Adipocyte (in vitro differentiated cells): ENCODE measurements around the gene BAZ1A.

Source experiments
- DNase-seq: peaks from one replicate; pipeline ENCODE4 v3.0.0-alpha.2; 2015; ENCODE audit warnings: low read depth
- H3K27me3 ChIP-seq: replicated peaks from 2 replicates; pipeline ENCODE4 v1.7.0; 2013; ENCODE audit warnings: mild to moderate bottlenecking, low read length, moderate library complexity; ENCODE audit not compliant: control insufficient read depth, insufficient read depth
- H3K36me3 ChIP-seq: 2 replicates; pipeline ENCODE4 v1.7.0; 2013; ENCODE audit warnings: low read length, mild to moderate bottlenecking, moderate library complexity; ENCODE audit not compliant: control insufficient read depth, insufficient read depth, severe bottlenecking
- H3K4me1 ChIP-seq: 2 replicates; pipeline ENCODE4 v1.7.0; 2013; ENCODE audit warnings: mild to moderate bottlenecking, low read length, moderate library complexity; ENCODE audit not compliant: control insufficient read depth, insufficient read depth
- H3K4me3 ChIP-seq: 2 replicates; pipeline ENCODE4 v1.7.0; 2013; ENCODE audit warnings: mild to moderate bottlenecking, low read length, moderate library complexity
- H3K9ac ChIP-seq: 2 replicates; pipeline ENCODE4 v1.7.0; 2013; ENCODE audit warnings: mild to moderate bottlenecking, low read length, moderate library complexity
- H3K9me3 ChIP-seq: 2 replicates; pipeline ENCODE4 v1.7.0; 2013; ENCODE audit warnings: mild to moderate bottlenecking, low read length, moderate library complexity; ENCODE audit not compliant: control insufficient read depth

Gene BAZ1A

DNA sequence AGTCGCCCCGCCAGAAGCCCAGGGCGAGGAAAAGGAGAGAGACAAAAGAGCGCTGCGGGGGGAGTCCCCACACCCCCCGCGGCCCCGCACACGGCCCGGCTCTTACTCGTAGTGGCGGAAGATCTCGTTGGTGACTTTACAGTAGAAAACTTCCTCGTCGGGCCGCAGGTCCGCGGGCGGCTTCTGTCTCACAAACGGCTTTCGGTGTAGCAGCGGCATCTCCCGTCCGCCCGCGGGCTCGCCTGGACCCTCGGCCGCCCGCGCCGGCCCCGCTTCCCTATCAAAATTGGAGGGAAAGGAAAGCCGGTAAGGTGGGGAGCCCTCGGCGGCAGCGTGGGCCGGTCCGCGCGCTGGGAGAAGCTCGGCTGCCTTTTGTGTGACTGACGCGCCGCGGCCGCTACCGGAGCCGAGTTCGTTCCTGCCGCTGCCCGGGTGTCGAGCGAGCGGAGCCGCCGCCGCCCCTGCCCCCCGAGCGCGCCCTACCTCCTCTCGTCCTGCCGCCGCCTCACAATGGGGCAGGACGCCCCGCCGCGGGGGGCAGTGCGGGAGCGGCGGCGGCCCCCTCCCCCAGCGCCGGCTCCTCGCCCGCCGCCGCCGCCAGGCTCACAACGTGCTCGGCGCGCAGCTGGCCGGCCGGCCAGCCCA, 652 bp downstream of the BAZ1A start:
- DNase-seq: peak; percentile 79
- H3K4me3 ChIP-seq: peak overlapping the region; percentile 93
- H3K9ac ChIP-seq: peak overlapping the region; percentile 96
- H3K27me3 ChIP-seq: no peaks in the 10 kb centered on the region
- H3K9me3 ChIP-seq: no peaks in the 10 kb centered on the region
- H3K36me3 ChIP-seq: peaks cover 5% of the 10 kb centered on the region
- peaks cover 15% of the 10 kb centered on the region for H3K4me1 ChIP-seq

DNA sequence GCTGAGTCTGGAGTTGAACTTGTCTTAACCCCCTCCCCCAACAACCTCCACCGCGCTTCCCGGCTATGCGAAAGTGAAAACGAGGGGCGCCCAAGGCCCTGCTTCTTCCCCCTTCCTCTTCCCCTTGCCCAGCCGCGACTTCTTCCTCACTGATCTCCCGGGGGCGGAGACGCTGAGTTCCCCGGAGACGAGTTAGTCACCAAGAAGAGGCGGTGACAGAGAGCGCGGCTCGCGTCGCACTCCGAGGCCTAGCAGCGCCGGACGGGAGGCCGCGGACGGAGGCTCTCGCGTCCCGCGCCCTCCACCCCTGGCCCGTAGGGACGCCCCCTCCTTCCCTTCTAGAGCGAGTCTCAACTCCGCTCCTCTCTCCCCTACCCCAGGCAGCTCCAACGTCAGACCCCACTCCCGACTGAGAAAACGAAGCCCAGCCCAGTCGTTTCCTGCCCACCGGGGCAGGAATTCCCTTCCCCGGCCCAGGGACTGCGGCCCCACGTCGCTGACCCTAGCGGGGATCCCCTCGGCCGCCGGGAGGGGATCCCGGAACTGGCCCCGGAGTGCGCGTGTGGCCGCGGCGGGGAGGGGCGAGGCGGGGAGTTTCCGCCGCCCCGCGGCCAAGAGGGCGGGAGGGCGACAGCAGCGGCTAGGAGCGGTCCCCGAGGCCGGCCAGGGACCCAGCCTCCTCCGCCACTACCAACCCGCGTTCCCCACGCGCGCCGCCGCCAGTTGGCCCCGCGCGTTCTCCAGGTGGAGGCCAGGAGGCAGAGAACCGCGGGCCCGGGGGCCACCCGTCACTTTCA, 1.4 kb downstream of the BAZ1A start:
- H3K27me3 ChIP-seq: no peaks in the 10 kb centered on the region

DNA sequence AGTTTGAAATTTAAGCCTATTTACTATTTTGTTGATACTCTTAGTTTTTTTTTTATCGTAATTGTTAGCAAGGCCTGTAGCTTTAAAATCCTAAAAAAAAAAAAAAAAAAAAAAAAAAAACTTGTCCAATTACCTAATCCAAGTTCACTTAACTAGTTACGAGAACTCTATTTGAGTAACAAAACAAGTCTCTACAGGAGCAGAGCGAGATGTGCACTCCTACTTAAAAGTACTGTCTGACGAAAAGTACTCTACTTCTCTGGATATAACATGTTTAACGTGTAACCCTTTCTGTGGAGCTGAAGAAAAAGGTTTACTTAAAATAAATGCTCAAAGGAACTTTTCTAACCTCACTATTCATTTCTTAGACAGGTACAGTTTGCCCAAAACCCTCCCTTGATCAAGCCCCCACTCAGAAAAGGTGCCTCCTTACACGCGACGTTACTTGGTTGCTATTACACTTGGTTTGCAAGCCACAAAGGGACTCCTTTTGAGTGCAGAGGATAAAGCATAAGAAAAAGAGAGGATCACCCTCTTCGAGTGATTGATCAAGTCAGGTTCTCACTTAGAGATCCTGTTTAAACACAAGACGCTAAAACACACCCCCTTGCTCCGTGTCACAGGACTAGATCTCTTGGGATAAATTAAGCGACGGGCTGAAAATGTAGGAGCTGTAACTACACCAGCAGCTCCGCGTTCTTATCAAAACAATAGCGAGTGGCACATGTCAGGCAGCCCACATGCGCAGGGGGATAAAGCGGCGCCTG, 2.2 kb downstream of the BAZ1A start:
- Histone ChIP-seq H3K9ac (peak overlapping the region; percentile 96), H3K4me1 (peaks cover 18% of the 10 kb centered on the region), H3K27me3 (no peaks in the 10 kb centered on the region), H3K9me3 (no peaks in the 10 kb centered on the region), H3K36me3 (peaks cover 5% of the 10 kb centered on the region), H3K4me3 (peak overlapping the region; percentile 93)
- peak; percentile 59 for DNase-seq

More for the DNA sequence above, 1.4 kb downstream of the BAZ1A start:
- Histone ChIP-seq H3K9ac (peak overlapping the region; percentile 96), H3K36me3 (peaks cover 5% of the 10 kb centered on the region), H3K4me3 (peak overlapping the region; percentile 93), H3K9me3 (no peaks in the 10 kb centered on the region), H3K4me1 (peaks cover 15% of the 10 kb centered on the region)
- DNase-seq: peak; percentile 81

DNA sequence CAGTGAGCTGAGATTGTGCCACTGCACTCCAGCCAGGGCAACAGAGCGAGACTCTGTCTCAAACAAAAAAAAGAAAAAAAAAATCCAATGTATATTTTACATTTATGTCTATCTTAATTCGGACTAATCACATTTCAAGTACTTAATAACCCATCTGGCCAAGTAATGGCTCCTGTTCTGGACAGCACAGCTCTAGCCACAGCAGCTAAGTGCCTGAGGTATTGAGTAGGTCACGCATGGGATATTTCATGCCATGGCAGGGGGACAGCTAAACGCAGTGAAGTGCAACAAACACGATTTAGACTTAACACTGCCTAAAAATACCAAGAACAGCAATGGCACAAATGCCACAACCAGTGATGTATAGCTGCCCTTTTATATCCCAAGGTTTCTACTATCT, 8.0 kb downstream of the BAZ1A start:
- Histone ChIP-seq H3K9ac (no peak overlapping the region), H3K36me3 (peaks cover 7% of the 10 kb centered on the region)

DNA sequence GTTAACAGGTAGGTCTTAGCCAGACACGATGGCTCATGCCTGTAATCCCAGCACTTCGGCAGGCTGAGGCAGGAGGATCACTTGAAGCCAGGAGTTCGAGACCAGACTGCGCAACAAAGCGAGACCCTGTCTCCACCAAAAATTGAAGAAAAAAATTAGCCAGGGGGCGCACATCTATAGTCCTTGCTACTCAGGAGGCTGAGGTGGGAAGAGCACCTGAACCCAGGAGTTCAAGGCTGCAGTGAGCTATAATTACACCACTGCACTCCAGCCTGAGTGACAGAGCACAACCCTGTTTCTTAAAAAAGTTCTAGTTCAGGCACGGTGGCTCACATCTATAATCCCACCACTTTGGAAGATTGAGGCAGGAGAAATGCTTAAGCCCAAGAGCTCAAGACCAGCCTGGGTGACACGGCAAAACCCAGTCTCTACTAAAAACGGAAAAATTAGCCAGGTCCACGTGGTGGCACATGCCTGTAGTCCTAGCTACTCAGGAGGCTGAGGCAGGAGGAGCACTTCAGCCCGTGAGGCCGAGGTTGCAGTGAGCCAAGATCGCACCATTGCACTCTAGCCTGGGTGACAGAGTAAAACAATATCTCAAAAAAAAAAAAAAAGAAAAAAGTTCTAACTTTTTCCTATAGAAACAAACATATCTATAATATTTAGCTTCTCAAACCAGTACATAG, 9.1 kb downstream of the BAZ1A start:
- H3K9me3 ChIP-seq: no peaks in the 10 kb centered on the region
- no peak overlapping the region for H3K9ac ChIP-seq
- H3K36me3 ChIP-seq: peaks cover 16% of the 10 kb centered on the region
- H3K27me3 ChIP-seq: no peaks in the 10 kb centered on the region
- peaks cover 9% of the 10 kb centered on the region for H3K4me1 ChIP-seq
- DNase-seq: no peak
- no peak overlapping the region for H3K4me3 ChIP-seq

More for the DNA sequence above, 8.0 kb downstream of the BAZ1A start:
- no peaks in the 10 kb centered on the region for H3K27me3 ChIP-seq
- H3K4me3 ChIP-seq: no peak overlapping the region
- no peak for DNase-seq
- peaks cover 11% of the 10 kb centered on the region for H3K4me1 ChIP-seq
- no peaks in the 10 kb centered on the region for H3K9me3 ChIP-seq

DNA sequence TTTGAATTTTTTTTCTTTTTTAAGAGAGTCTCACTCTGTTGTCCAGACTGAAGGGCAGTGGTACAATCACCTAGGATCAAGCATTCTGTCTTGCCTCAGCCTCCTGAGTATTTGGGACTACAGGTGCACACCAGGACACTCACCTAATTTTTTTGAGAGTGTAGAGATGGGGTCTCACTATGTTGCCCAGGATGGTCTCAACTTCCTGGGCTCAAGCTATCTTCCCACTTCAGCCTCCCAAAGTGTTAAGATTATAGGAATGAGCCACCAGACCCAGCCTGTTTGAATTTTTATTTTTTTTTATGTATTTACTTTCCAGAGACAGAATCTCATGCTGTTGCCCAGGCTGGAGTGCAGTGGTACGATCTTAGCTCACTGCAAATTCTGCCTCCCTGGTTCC, 11.3 kb downstream of the BAZ1A start:
- DNase-seq: no peak
- Histone ChIP-seq H3K9ac (no peak overlapping the region), H3K36me3 (peaks cover 23% of the 10 kb centered on the region), H3K4me3 (no peak overlapping the region), H3K4me1 (peaks cover 9% of the 10 kb centered on the region), H3K9me3 (no peaks in the 10 kb centered on the region), H3K27me3 (no peaks in the 10 kb centered on the region)

DNA sequence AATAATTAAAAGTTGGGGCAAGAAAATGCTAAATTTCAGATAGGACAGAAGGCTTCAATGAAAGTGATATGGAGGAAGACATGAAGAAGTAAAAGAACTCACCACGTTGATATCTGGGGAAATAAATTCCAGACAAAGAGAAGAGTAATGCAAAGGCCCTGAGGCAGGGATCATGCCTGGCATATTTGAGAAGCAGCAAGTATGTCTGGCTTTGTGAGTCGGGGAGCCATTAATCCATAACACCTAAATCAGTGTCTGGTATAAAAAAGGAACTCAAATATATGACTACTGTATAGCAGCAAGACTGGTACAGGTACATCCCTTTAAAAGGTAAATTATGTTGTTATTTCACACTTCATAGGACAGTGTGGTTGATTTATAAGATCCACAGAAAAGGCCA, 16.4 kb downstream of the BAZ1A start:
- no peak for DNase-seq
- H3K4me3 ChIP-seq: no peak overlapping the region
- H3K27me3 ChIP-seq: no peaks in the 10 kb centered on the region
- H3K36me3 ChIP-seq: peaks cover 27% of the 10 kb centered on the region
- H3K4me1 ChIP-seq: no peaks in the 10 kb centered on the region
- no peak overlapping the region for H3K9ac ChIP-seq
- no peaks in the 10 kb centered on the region for H3K9me3 ChIP-seq

DNA sequence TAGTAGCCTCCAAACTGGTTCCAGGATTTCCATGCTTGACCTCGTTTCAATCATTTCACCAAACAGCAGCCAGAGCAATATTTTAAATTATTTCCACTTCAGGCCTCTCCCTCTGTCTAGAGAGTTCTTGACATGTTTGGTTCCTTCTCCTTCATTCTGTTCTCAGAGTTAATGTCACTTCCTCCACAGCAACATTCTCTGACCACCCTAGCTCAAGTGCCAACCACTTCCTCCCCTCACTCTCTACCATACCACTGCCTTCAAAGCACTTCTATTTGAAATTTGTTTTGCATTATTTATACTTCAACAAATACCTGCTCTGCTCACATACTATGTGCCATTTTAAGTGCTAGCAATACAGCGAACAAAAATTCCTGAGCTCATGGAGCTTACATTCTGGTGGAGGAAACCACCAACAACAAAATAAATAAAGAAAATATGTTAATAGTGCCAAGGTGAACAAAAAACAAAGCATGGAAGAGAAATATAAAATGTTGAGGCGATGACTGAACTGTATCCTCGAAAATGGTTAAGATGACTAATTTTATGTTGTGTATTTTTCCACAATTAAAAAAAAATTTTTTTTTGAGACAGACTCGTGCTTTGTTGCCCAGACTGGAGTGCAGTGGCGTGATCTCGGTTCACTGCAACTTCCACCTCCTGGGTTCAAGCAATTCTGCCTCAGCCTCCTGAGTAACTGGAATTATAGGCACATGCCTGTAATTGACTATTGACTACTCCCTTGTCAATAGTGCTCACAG, 17.3 kb downstream of the BAZ1A start:
- Histone ChIP-seq H3K9me3 (no peaks in the 10 kb centered on the region), H3K4me1 (peaks cover 7% of the 10 kb centered on the region), H3K4me3 (no peak overlapping the region), H3K9ac (no peak overlapping the region), H3K36me3 (peaks cover 35% of the 10 kb centered on the region), H3K27me3 (no peaks in the 10 kb centered on the region)
- DNase-seq: no peak

DNA sequence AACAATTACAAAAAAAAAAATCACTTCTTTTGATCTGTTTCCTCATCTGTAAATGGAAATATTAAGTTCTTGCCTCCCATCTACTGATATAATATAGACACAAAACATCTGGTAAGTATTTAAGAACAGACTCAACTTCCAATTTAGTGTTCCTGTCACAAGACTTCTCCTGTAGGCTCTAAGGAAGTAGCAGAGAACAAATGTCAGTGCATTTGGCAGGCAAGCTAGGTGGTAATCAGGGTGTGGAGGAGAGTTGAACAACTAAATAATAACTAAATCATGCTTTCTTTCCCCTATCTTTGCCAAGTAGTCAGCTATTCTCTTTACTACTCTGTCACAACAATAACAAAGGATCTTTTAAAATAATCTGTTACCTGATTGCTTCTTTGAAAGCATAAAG, 22.1 kb downstream of the BAZ1A start:
- no peaks in the 10 kb centered on the region for H3K27me3 ChIP-seq
- peaks cover 20% of the 10 kb centered on the region for H3K4me1 ChIP-seq
- H3K9ac ChIP-seq: no peak overlapping the region
- H3K4me3 ChIP-seq: no peak overlapping the region
- peaks cover 16% of the 10 kb centered on the region for H3K36me3 ChIP-seq
- no peaks in the 10 kb centered on the region for H3K9me3 ChIP-seq
- peak; percentile 45 for DNase-seq

DNA sequence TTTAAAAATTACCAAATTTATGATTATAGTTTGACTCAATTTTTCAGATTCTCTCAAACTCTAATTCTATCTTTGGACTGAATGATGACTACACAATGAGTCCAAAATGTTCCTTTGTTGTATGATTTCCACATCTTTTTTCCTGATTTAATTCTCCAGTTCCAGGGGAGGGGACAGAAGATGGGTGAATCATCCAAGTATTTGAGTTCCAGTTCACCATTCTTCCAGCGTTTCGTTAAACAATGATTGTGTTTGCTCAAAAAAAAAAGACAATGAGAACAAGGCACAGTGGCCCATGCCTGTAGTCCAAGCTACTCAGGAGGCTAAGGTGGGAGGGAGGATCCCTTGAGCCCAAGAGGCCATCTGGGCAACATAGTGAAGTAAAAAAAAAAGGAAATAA, 23.8 kb downstream of the BAZ1A start:
- Histone ChIP-seq H3K27me3 (no peaks in the 10 kb centered on the region), H3K9me3 (no peaks in the 10 kb centered on the region), H3K4me3 (peak overlapping the region; percentile 54), H3K36me3 (peaks cover 18% of the 10 kb centered on the region), H3K9ac (no peak overlapping the region), H3K4me1 (peaks cover 20% of the 10 kb centered on the region)
- DNase-seq: peak; percentile 52
